ENCODE results near the gene CA5A.

DNA sequence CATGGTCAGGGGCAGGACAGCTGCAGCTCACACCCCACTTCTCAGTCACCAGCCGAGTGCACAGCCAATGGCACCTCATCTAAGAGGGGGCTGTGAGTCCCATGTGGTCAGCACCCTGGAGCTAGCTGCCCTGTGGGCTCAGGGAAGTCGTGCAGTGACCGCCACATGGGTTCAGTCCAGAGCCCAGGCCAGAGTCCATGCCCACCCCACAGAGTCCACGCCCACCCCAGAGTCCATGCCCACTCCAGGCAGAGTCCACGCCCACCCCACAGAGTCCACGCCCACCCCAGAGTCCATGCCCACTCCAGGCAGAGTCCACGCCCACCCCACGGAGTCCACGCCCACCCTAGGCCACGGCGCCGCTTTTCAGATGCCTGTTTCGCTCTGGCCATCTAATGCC is 91.1 kb downstream of the CA5A start:
- TF ChIP-seq POLR2AphosphoS5 (IDR thresholded peaks at IDR 0.05; ENCODE audit: low read depth, low read length), result no peak
- no peak for TF ChIP-seq POLR2A (IDR thresholded peaks at IDR 0.05; ENCODE audit: low read depth, low read length)
